Peyer's patch (tissue), 4 donors: ENCODE results near the gene ARNT2.
"Not testable (repeated sequence)": the region's sequence is repeated elsewhere in the genome, so short reads cannot be mapped to it uniquely, and the experiment has no call there.

Experiments used
- POLR2A ChIP-seq, 2 donors: fragments of 450-650 bp; IDR thresholded peaks; one replicate each; pipeline ENCODE4 v1.5.1; 2017; ENCODE audit warnings: antibody characterized with exemption in 2 of 2, mild to moderate bottlenecking in 2 of 2, moderate library complexity in 2 of 2
- TF ChIP-seq, protein P1 (sequence below), 6 experiments: fragments of 450-650 bp in 4 of 6; fragments of 200-600 bp in 2 of 6; sonication (generic) in 1 of 6; IDR thresholded peaks; one replicate each; pipeline ENCODE4 v1.5.1; 2017 to 2019; ENCODE audit warnings: antibody characterized with exemption in 6 of 6, mild to moderate bottlenecking in 3 of 6, moderate library complexity in 1 of 6

DNA sequence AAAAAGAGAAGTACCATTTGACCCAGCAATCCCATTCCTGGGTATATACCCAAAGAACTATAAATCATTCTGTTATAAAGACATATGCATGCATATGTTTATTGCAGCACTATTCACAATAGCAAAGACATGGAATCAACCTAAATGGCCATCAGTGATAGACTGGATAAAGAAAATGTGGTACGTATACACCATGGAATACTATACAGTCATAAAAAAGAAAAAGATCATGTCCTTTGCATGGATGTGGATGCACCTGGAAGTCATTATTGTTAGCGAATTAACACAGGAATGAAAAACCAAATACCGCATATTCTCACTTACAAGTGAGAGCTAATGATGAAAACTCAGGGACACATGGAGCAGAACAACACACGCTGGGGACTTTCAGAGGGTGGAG is 106.8 kb downstream of the ARNT2 start:
- TF ChIP-seq, protein P1, sequence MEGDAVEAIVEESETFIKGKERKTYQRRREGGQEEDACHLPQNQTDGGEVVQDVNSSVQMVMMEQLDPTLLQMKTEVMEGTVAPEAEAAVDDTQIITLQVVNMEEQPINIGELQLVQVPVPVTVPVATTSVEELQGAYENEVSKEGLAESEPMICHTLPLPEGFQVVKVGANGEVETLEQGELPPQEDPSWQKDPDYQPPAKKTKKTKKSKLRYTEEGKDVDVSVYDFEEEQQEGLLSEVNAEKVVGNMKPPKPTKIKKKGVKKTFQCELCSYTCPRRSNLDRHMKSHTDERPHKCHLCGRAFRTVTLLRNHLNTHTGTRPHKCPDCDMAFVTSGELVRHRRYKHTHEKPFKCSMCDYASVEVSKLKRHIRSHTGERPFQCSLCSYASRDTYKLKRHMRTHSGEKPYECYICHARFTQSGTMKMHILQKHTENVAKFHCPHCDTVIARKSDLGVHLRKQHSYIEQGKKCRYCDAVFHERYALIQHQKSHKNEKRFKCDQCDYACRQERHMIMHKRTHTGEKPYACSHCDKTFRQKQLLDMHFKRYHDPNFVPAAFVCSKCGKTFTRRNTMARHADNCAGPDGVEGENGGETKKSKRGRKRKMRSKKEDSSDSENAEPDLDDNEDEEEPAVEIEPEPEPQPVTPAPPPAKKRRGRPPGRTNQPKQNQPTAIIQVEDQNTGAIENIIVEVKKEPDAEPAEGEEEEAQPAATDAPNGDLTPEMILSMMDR (IDR thresholded peaks at IDR 0.05) = not testable (repeated sequence)
- TF ChIP-seq POLR2A (IDR thresholded peaks at IDR 0.05) = not testable (repeated sequence)
